ENCODE measurements around the gene C16orf96.
"Not testable (repeated sequence)": the region's sequence is repeated elsewhere in the genome, so short reads cannot be mapped to it uniquely, and the experiment has no call there.

Gene C16orf96

GRCh38 chr16:4566144-4566543, 10.0 kb downstream of the C16orf96 start:
- DNase-seq (ENCODE audit: low read depth): no peak

- DNase-seq (ENCODE audit: low read depth): no peak
Observed at GRCh38 chr16:4570086-4570485, 13.9 kb downstream of the C16orf96 start.

- no peak for DNase-seq (ENCODE audit: low read depth)
Observed at GRCh38 chr16:4570688-4571321, 14.7 kb downstream of the C16orf96 start.

- no peak for DNase-seq (ENCODE audit: low read depth)
Observed at GRCh38 chr16:4572715-4573114, 16.6 kb downstream of the C16orf96 start.

GRCh38 chr16:4573926-4574325, 17.8 kb downstream of the C16orf96 start:
- DNase-seq (ENCODE audit: low read depth): not testable (repeated sequence)

- DNase-seq (ENCODE audit: low read depth): no peak
Observed at GRCh38 chr16:4574919-4575705, 19.0 kb downstream of the C16orf96 start.

- DNase-seq (ENCODE audit: low read depth): no peak
Observed at GRCh38 chr16:4576008-4576407, 19.9 kb downstream of the C16orf96 start.

- no peak for DNase-seq (ENCODE audit: low read depth)
Observed at GRCh38 chr16:4578961-4579530, 22.9 kb downstream of the C16orf96 start.

- DNase-seq (ENCODE audit: low read depth): no peak
Observed at GRCh38 chr16:4580250-4580649, 24.1 kb downstream of the C16orf96 start.

GRCh38 chr16:4583906-4584305, 27.8 kb downstream of the C16orf96 start:
- no peak for DNase-seq (ENCODE audit: low read depth)

GRCh38 chr16:4586291-4586690, 30.2 kb downstream of the C16orf96 start:
- DNase-seq (ENCODE audit: low read depth): no peak

- no peak for DNase-seq (ENCODE audit: low read depth)
Observed at GRCh38 chr16:4588386-4588785, 32.2 kb downstream of the C16orf96 start.

- no peak for DNase-seq (ENCODE audit: low read depth)
Observed at GRCh38 chr16:4588961-4589360, 32.8 kb downstream of the C16orf96 start.

GRCh38 chr16:4591191-4591590, 35.1 kb downstream of the C16orf96 start:
- no peak for DNase-seq (ENCODE audit: low read depth)

GRCh38 chr16:4591706-4592470, 35.7 kb downstream of the C16orf96 start:
- no peak for DNase-seq (ENCODE audit: low read depth)

- DNase-seq (ENCODE audit: low read depth): no peak
Observed at GRCh38 chr16:4593086-4593485, 36.9 kb downstream of the C16orf96 start.

GRCh38 chr16:4594433-4595410, 38.6 kb downstream of the C16orf96 start:
- DNase-seq (ENCODE audit: low read depth): no peak

- no peak for DNase-seq (ENCODE audit: low read depth)
Observed at GRCh38 chr16:4597174-4597573, 41.0 kb downstream of the C16orf96 start.

GRCh38 chr16:4599037-4599436, 42.9 kb downstream of the C16orf96 start:
- no peak for DNase-seq (ENCODE audit: low read depth)

GRCh38 chr16:4599545-4599944, 43.4 kb downstream of the C16orf96 start:
- DNase-seq (ENCODE audit: low read depth): no peak
